IMR-90 (cell line): ENCODE measurements around the gene USP16. TPM values are rescaled to one million over a fixed set of nuclear protein-coding genes. Genes with fewer than 3 reads are reported as not detected.
A peak's percentile ranks its signal among the peaks of the same experiment; 100 is the strongest.

Experiments used
- ATAC-seq: fragments of 200-7000 bp; cut with Tn5 transposase; 2 replicates; pipeline ENCODE4 v1.9.1; 2020; ENCODE audit warnings: low read depth, mild to moderate bottlenecking, moderate library complexity
- BruUV-seq: library from RNA; stranded (reverse); fragments of 400-500 nt; replicated peaks from 2 replicates; lab custom pipeline; 2021; lab: Mats Ljungman, UMichigan
- CTCF ChIA-PET: fragments of 300-600 bp; formaldehyde crosslinking; extraction: SDS; loops from one replicate; lab custom pipeline; 2021; ENCODE audit warnings: antibody characterized with exemption; lab: Yijun Ruan, JAX
- POLR2A ChIA-PET: fragments of 300-600 bp; sonication (Branson Sonifier 250); formaldehyde crosslinking; loops from one replicate; lab custom pipeline; 2022; ENCODE audit warnings: antibody characterized with exemption; ENCODE audit not compliant: unreplicated experiment; lab: Charles Lee
- DNase-seq: peaks from one replicate; pipeline ENCODE4 v3.0.0; 2013
- H2AFZ ChIP-seq: replicated peaks from 2 replicates; pipeline ENCODE3; 2013; ENCODE audit warnings: low read length, mild to moderate bottlenecking; ENCODE audit not compliant: poor library complexity
- H2AK5ac ChIP-seq: 2 replicates; pipeline ENCODE4 v1.6.1; 2013; ENCODE audit warnings: low read depth, low read length, inconsistent platforms
- H2AK9ac ChIP-seq: replicated peaks from 2 replicates; pipeline ENCODE3; 2013; ENCODE audit warnings: mild to moderate bottlenecking, low read depth, low read length, moderate library complexity; ENCODE audit not compliant: poor library complexity
- H2BK120ac ChIP-seq: 2 replicates; pipeline ENCODE4 v1.6.1; 2013; ENCODE audit warnings: low read depth, low read length, inconsistent platforms
- H2BK15ac ChIP-seq: 3 replicates; pipeline ENCODE4 v1.6.1; 2013; ENCODE audit warnings: low read depth, low read length, inconsistent platforms
- H2BK20ac ChIP-seq: 2 replicates; pipeline ENCODE4 v1.6.1; 2013; ENCODE audit warnings: low read depth, mild to moderate bottlenecking, inconsistent platforms, low read length, moderate library complexity
- H2BK5ac ChIP-seq: 2 replicates; pipeline ENCODE4 v1.6.1; 2013; ENCODE audit warnings: mild to moderate bottlenecking, low read depth, low read length, inconsistent platforms; ENCODE audit not compliant: poor library complexity, severe bottlenecking
- H3K14ac ChIP-seq: replicated peaks from 2 replicates; pipeline ENCODE4 v1.6.1; 2013; ENCODE audit warnings: low read depth, low read length, inconsistent platforms
- H3K18ac ChIP-seq: 2 replicates; pipeline ENCODE4 v1.6.1; 2013; ENCODE audit warnings: low read depth, low read length, control low read depth
- H3K23ac ChIP-seq: 2 replicates; pipeline ENCODE4 v1.6.1; 2013; ENCODE audit warnings: low read depth, low read length, inconsistent platforms
- H3K27ac ChIP-seq: 2 replicates; pipeline ENCODE4 v1.5.1; 2013; ENCODE audit warnings: mild to moderate bottlenecking, control low read depth, low read length; ENCODE audit not compliant: insufficient read depth
- H3K27me3 ChIP-seq: 2 replicates; pipeline ENCODE4 v1.6.1; 2013; ENCODE audit warnings: low read length; ENCODE audit not compliant: control insufficient read depth, insufficient read depth
- H3K36me3 ChIP-seq: 2 replicates; pipeline ENCODE4 v1.6.1; 2013; ENCODE audit warnings: low read length, mixed read lengths; ENCODE audit not compliant: control insufficient read depth, insufficient read depth
- H3K4ac ChIP-seq: 2 replicates; pipeline ENCODE4 v1.6.1; 2013; ENCODE audit warnings: low read depth, low read length, inconsistent platforms
- H3K4me1 ChIP-seq: 2 replicates; pipeline ENCODE4 v1.6.1; 2013; ENCODE audit warnings: low read length, mixed read lengths; ENCODE audit not compliant: control insufficient read depth, insufficient read depth
- H3K4me2 ChIP-seq: 2 replicates; pipeline ENCODE4 v1.6.1; 2013; ENCODE audit warnings: low read depth, mild to moderate bottlenecking, control low read depth, low read length, moderate library complexity
- H3K4me3 ChIP-seq: 2 replicates; pipeline ENCODE4 v1.5.1; 2013; ENCODE audit warnings: low read depth, mild to moderate bottlenecking, control low read depth, low read length, moderate library complexity; ENCODE audit not compliant: insufficient read depth
- H3K56ac ChIP-seq: 2 replicates; pipeline ENCODE4 v1.6.1; 2013; ENCODE audit warnings: low read length, inconsistent platforms; ENCODE audit not compliant: insufficient read depth; ENCODE audit errors: extremely low read depth
- H3K79me1 ChIP-seq, 2 experiments: 2 replicates each; pipeline ENCODE4 v1.6.1; 2013; ENCODE audit warnings: low read length in 2 of 2, inconsistent platforms in 1 of 2, low read depth in 1 of 2
- H3K9ac ChIP-seq: 2 replicates; pipeline ENCODE4 v1.6.1; 2013; ENCODE audit warnings: low read depth, low read length, control low read depth
- H3K9me1 ChIP-seq: 2 replicates; pipeline ENCODE4 v1.6.1; 2013; ENCODE audit warnings: low read length, inconsistent platforms; ENCODE audit not compliant: insufficient read depth
- H3K9me3 ChIP-seq: 2 replicates; pipeline ENCODE4 v1.6.1; 2013; ENCODE audit warnings: low read length; ENCODE audit not compliant: control insufficient read depth, insufficient read depth
- H4K20me1 ChIP-seq: 2 replicates; pipeline ENCODE4 v1.6.1; 2013; ENCODE audit warnings: low read length, inconsistent platforms; ENCODE audit not compliant: insufficient read depth
- H4K5ac ChIP-seq: 2 replicates; pipeline ENCODE4 v1.6.1; 2013; ENCODE audit warnings: mild to moderate bottlenecking, low read depth, low read length, control low read depth
- H4K8ac ChIP-seq, 2 experiments: 2 replicates each; pipeline ENCODE4 v1.6.1; 2013; ENCODE audit warnings: low read depth in 2 of 2, low read length in 2 of 2, control low read depth in 1 of 2, inconsistent platforms in 1 of 2
- H4K91ac ChIP-seq: 2 replicates; pipeline ENCODE4 v1.6.1; 2013; ENCODE audit warnings: low read depth, low read length, inconsistent platforms; ENCODE audit not compliant: insufficient read depth
- MXI1 ChIP-seq: IDR thresholded peaks from 2 replicates; pipeline ENCODE4 v1.6.1; 2012; ENCODE audit warnings: low read depth, mild to moderate bottlenecking, low read length, moderate library complexity, borderline replicate concordance
- RAD21 ChIP-seq: IDR thresholded peaks from 2 replicates; pipeline ENCODE4 v1.6.1; 2012; ENCODE audit warnings: low read length, improper control_type of control experiment
- WGBS, 2 experiments: methylation state at CpG; one replicate each; pipeline versions ENCODE4 v1.1.5 to v1.1.7; 2013; ENCODE audit warnings: missing lambda C conversion rate in 2 of 2; ENCODE audit not compliant: insufficient read length in 1 of 2; ENCODE audit errors: extremely low coverage in 2 of 2; 5-methylcytosine and 5-hydroxymethylcytosine counted together
- dilution Hi-C: fragments of 300-500 bp; cut with HindIII; formaldehyde crosslinking; loops from one replicate; pipeline ENCODE4 v1.14.3; 2018; ENCODE audit warnings: low sequenced_read_pairs; ENCODE audit not compliant: unreplicated experiment
- in situ Hi-C: fragments of 300-500 bp; cut with MboI; formaldehyde crosslinking; loops from 3 replicates; pipeline ENCODE4 v1.14.3; 2019; ENCODE audit warnings: low sequenced_read_pairs, inconsistent platforms, mixed read lengths
- intact Hi-C: fragments of 100-400 bp; cut with micrococcal nuclease; formaldehyde crosslinking; loops from 2 replicates; pipeline ENCODE4 v1.10.0; 2022
- polyA plus RNA-seq, 3 experiments: library from polyadenylated mRNA; depleted of rRNA; stranded (reverse); fragments of >200 nt; gene quantifications; 2 replicates each; pipeline ENCODE4 v1.2.3, GENCODE V29; 2012; ENCODE audit warnings: low replicate concordance in 1 of 3
- total RNA-seq: library from RNA; depleted of rRNA; stranded (reverse); fragments of >200 nt; gene quantifications from 2 replicates; pipeline ENCODE4 v1.2.3, GENCODE V29; 2012

Gene USP16
- total and polyA plus RNA-seq, 2 of the 4 experiments (the other 2 are of a cell fraction) = 15.5 to 28.7 TPM

DNA sequence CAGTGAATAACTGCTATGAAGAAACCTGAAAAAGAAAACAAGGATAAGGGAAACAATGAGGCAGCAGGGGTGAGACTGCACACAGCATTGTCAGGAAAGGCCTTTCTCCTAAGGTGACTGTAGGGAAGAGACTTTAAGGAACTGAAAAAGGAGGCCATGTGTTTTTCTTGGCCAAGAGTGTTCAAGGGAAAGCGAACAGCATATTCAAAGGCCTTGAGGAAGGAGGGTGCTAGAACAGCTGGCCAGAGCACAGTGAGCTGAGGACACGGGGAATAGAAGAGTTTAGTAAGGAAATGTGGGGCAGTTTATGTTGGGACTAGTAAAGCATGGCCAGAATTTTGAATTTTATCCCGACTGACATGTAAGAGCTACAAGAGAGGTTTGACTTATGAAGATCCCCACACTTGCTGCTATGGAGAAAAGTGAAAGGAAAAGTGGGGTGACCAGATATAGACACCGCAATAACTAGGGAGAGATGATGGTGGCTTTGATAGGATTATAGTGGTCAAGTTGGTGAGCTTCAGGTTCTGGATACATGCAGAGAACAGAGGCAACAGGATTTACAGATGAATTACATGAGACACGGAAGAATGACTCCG is 6.7 kb upstream of the USP16 start:
- DNase-seq = no peak

More for the DNA sequence above, 6.7 kb upstream of the USP16 start:
- H4K91ac ChIP-seq = no peak overlapping the region
- peak overlapping the region; percentile 64 for H3K23ac ChIP-seq
- H3K14ac ChIP-seq = peak overlapping the region; percentile 28
- in situ Hi-C loops (no loop called here), intact Hi-C loops (no loop called here), dilution Hi-C loops (no loop called here)
- H3K9me1 ChIP-seq = peaks cover 6% of the 10 kb centered on the region
- ChIA-PET POLR2A (no interaction called here), CTCF (no interaction called here)
- no peak overlapping the region for H2BK15ac ChIP-seq
- no peak overlapping the region for H2BK120ac ChIP-seq
- H3K4ac ChIP-seq = 0 out of 2 replicates have a peak overlapping the region, but pooled peaks have one; percentile 35
- peak overlapping the region; percentile 98 for H3K4me2 ChIP-seq
- TF ChIP-seq RAD21 (no peak), MXI1 (no peak)
- H3K9ac ChIP-seq = 0 out of 2 replicates have a peak overlapping the region, but pooled peaks have one; percentile 69
- no peaks in the 10 kb centered on the region for H4K20me1 ChIP-seq
- peaks cover 3% of the 10 kb centered on the region for H3K4me1 ChIP-seq
- H2AFZ ChIP-seq = no peak overlapping the region
- no peak for ATAC-seq
- H3K27me3 ChIP-seq = no peaks in the 10 kb centered on the region
- no peak overlapping the region for H4K5ac ChIP-seq
- no peak overlapping the region for H2AK9ac ChIP-seq
- H3K9me3 ChIP-seq = no peaks in the 10 kb centered on the region
- H2AK5ac ChIP-seq = no peak overlapping the region
- peak overlapping the region; percentile 81 for H3K4me3 ChIP-seq
- H3K56ac ChIP-seq = no peak overlapping the region
- H3K36me3 ChIP-seq = no peaks in the 10 kb centered on the region
- H3K27ac ChIP-seq = no peak overlapping the region
- BruUV-seq = TSS peak; percentile 22
- H2BK5ac ChIP-seq = peak overlapping the region; percentile 34
- H3K18ac ChIP-seq = no peak overlapping the region
- 88% methylated on average over 6 of the region's 6 CpGs; no CpG with 5 or more reads in 1 of the 2 experiments for WGBS, 2 experiments
- no peak overlapping the region for H2BK20ac ChIP-seq
- peaks cover 30 to 43% of the 10 kb centered on the region in 2 experiments for H3K79me1 ChIP-seq
- H4K8ac ChIP-seq = peak overlapping the region in 1 of 2 experiments; percentile 65; a peak in 1 of 4 replicates
